ENCODE data around the gene C17orf78.

GRCh38 chr17:37344519-37344918 lies 31.3 kb upstream of the C17orf78 start:
- TF ChIP-seq YY1 (IDR thresholded peaks at IDR 0.05; ENCODE audit: insufficient read depth, insufficient read length) (no peak), ZNF274 (IDR thresholded peaks at IDR 0.05; ENCODE audit: low read depth, low read length) (no peak), SUZ12 (IDR thresholded peaks at IDR 0.05; ENCODE audit: extremely low read depth, insufficient read depth, insufficient read length) (no peak)

Data from NT2/D1 (cell line).